Measurements from ENCODE around the gene ADGRV1.

The ADGRV1 gene

DNA sequence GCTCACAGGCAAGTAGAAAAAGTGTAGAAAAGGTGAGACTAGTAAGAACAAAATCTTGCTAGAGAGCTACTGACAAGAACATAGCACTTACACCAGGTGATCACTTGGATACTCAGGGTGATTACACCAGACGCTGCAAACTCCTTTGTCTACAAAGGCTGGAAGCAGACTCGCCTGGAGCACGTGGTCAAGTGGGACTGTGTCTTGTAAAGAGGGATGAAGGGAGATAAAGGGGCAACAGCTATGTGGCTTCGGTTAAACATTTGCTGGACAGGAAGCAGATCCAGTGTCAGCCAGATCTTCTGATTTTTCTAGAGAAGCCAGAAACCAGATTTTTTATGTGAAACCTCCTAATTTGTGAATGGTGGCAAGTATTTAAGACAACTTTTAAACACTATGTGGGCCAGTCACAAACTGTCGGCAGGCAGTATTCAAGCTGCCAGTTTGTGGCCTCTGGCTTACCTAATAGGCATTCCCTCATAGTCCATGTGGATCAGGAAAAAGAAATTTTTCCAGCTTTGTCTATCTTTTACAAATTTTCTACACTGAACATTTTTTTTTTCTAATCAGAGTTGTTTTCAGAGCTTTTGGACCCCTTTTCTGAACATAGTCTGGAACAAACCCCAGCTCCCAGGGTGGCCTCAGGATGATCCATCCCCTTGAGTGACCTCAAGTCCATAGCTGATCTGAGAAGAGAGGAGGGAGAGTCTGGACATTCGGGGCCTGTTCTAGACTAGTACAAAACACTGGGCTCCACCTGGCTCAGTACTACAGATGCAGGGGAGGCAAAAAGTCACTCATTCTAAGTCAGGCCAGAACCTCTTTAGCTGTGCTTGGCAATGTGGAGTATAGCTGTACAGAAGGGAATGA lies 561.6 kb downstream of the ADGRV1 start:
- no peaks in the 10 kb centered on the region for H3K36me3 ChIP-seq (ENCODE audit: insufficient read depth, low read length)
- no peaks in the 10 kb centered on the region for H3K9me2 ChIP-seq (replicated peaks; ENCODE audit: low read depth, low read length)
- H3K9ac ChIP-seq (ENCODE audit: low read depth, low read length, poor library complexity, severe bottlenecking) = no peak overlapping the region
- H3K79me2 ChIP-seq (ENCODE audit: insufficient read depth, low read length) = no peaks in the 10 kb centered on the region
- no peak for TF ChIP-seq EZH2phosphoT487 (IDR thresholded peaks at IDR 0.05; ENCODE audit: borderline replicate concordance)
- TF ChIP-seq, protein P1, sequence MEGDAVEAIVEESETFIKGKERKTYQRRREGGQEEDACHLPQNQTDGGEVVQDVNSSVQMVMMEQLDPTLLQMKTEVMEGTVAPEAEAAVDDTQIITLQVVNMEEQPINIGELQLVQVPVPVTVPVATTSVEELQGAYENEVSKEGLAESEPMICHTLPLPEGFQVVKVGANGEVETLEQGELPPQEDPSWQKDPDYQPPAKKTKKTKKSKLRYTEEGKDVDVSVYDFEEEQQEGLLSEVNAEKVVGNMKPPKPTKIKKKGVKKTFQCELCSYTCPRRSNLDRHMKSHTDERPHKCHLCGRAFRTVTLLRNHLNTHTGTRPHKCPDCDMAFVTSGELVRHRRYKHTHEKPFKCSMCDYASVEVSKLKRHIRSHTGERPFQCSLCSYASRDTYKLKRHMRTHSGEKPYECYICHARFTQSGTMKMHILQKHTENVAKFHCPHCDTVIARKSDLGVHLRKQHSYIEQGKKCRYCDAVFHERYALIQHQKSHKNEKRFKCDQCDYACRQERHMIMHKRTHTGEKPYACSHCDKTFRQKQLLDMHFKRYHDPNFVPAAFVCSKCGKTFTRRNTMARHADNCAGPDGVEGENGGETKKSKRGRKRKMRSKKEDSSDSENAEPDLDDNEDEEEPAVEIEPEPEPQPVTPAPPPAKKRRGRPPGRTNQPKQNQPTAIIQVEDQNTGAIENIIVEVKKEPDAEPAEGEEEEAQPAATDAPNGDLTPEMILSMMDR (conservative IDR thresholded peaks at IDR 0.05; ENCODE audit: low read length) = no peak
- H3K4me1 ChIP-seq (ENCODE audit: insufficient read depth, low read length, poor library complexity, severe bottlenecking) = no peaks in the 10 kb centered on the region
- H3K9me3 ChIP-seq (ENCODE audit: insufficient read depth, low read depth, low read length) = no peaks in the 10 kb centered on the region
- H3K27me3 ChIP-seq (ENCODE audit: insufficient read depth, low read length, poor library complexity, severe bottlenecking) = no peaks in the 10 kb centered on the region
- H3K4me2 ChIP-seq (ENCODE audit: low read depth, low read length, poor library complexity, severe bottlenecking) = no peak overlapping the region
- H2AFZ ChIP-seq (ENCODE audit: low read length) = no peak overlapping the region
- H3F3A ChIP-seq (ENCODE audit: low read depth) = no peaks in the 10 kb centered on the region
- H3K4me3 ChIP-seq (ENCODE audit: low read length, poor library complexity, severe bottlenecking) = no peak overlapping the region
- no peaks in the 10 kb centered on the region for H4K20me1 ChIP-seq (ENCODE audit: insufficient read depth, low read length, poor library complexity, severe bottlenecking)

DNA sequence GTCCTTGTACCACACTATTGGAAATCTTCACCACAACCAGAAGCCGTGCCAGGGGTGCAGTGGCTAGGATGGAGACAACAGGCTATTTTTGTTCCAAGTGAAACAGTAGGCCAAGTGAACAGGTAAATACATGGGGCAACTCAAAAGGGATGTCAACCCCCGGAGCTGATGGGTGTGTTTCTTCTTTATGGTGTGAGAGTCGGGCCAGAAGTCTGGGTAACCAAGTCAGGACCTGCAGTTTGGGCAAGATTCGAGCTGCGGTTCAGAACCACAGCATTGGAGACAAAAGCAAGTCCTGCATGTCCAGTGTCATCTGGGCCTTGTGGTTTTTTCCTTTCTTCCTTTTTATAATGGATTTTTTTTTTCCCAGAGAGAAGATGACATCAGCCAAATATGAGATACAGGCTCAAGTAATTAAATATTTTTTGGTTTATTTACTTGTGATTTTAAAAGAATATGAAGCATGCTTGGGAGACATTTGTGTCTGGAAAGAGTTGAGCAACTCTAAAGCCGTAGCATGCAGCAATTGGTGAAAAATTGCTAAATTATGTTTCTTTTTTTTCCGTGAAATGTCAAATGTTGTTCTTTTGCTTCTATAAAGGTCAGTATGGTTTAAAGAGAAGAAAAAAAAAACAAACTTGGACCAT lies 562.9 kb downstream of the ADGRV1 start:
- no peak overlapping the region for H3K4me3 ChIP-seq (ENCODE audit: low read length, poor library complexity, severe bottlenecking)
- no peak for TF ChIP-seq EZH2phosphoT487 (IDR thresholded peaks at IDR 0.05; ENCODE audit: borderline replicate concordance)
- TF ChIP-seq, protein P1 (conservative IDR thresholded peaks at IDR 0.05; ENCODE audit: low read length) = no peak
- no peaks in the 10 kb centered on the region for H4K20me1 ChIP-seq (ENCODE audit: insufficient read depth, low read length, poor library complexity, severe bottlenecking)
- no peaks in the 10 kb centered on the region for H3K36me3 ChIP-seq (ENCODE audit: insufficient read depth, low read length)
- no peaks in the 10 kb centered on the region for H3K9me3 ChIP-seq (ENCODE audit: insufficient read depth, low read depth, low read length)
- H3K79me2 ChIP-seq (ENCODE audit: insufficient read depth, low read length) = no peaks in the 10 kb centered on the region
- H3K9ac ChIP-seq (ENCODE audit: low read depth, low read length, poor library complexity, severe bottlenecking) = no peak overlapping the region
- no peaks in the 10 kb centered on the region for H3F3A ChIP-seq (ENCODE audit: low read depth)
- no peak overlapping the region for H2AFZ ChIP-seq (ENCODE audit: low read length)
- H3K4me1 ChIP-seq (ENCODE audit: insufficient read depth, low read length, poor library complexity, severe bottlenecking) = no peaks in the 10 kb centered on the region
- no peaks in the 10 kb centered on the region for H3K9me2 ChIP-seq (replicated peaks; ENCODE audit: low read depth, low read length)
- H3K4me2 ChIP-seq (ENCODE audit: low read depth, low read length, poor library complexity, severe bottlenecking) = no peak overlapping the region
- H3K27me3 ChIP-seq (ENCODE audit: insufficient read depth, low read length, poor library complexity, severe bottlenecking) = no peaks in the 10 kb centered on the region

DNA sequence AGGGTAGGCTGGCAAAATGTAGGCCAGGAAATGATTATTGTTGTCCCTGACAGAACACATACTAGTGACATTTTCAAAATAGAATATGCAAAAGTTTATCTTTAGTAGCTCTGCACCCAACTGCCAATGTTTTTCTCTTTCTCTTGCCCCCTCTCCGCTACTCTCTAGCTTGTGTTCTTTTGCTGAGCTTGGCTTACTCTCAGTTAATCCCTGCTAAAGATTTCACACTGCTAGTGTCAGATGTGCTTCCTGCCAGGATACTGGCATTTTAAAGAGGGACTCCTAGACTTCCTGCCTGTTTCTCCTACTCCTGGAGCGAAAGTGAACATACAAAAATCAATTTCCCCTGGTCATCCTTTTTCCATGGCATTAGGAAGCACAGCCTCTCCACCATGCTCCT lies 564.1 kb downstream of the ADGRV1 start:
- Histone ChIP-seq H2AFZ (ENCODE audit: low read length) (no peak overlapping the region), H3K9ac (ENCODE audit: low read depth, low read length, poor library complexity, severe bottlenecking) (no peak overlapping the region), H3F3A (ENCODE audit: low read depth) (no peaks in the 10 kb centered on the region), H3K36me3 (ENCODE audit: insufficient read depth, low read length) (no peaks in the 10 kb centered on the region), H3K27me3 (ENCODE audit: insufficient read depth, low read length, poor library complexity, severe bottlenecking) (no peaks in the 10 kb centered on the region), H3K9me2 (replicated peaks; ENCODE audit: low read depth, low read length) (no peaks in the 10 kb centered on the region), H3K4me3 (ENCODE audit: low read length, poor library complexity, severe bottlenecking) (no peak overlapping the region), H3K4me1 (ENCODE audit: insufficient read depth, low read length, poor library complexity, severe bottlenecking) (no peaks in the 10 kb centered on the region), H3K9me3 (ENCODE audit: insufficient read depth, low read depth, low read length) (no peaks in the 10 kb centered on the region), H4K20me1 (ENCODE audit: insufficient read depth, low read length, poor library complexity, severe bottlenecking) (no peaks in the 10 kb centered on the region), H3K79me2 (ENCODE audit: insufficient read depth, low read length) (no peaks in the 10 kb centered on the region), H3K4me2 (ENCODE audit: low read depth, low read length, poor library complexity, severe bottlenecking) (no peak overlapping the region)
- TF ChIP-seq, protein P1 (conservative IDR thresholded peaks at IDR 0.05; ENCODE audit: low read length) = no peak
- TF ChIP-seq EZH2phosphoT487 (IDR thresholded peaks at IDR 0.05; ENCODE audit: borderline replicate concordance) = no peak

All from Loucy (cell line).